IMR-90 (cell line): Measurements from ENCODE around the gene RXRG. TPM values are rescaled to one million over a fixed set of nuclear protein-coding genes. Genes with fewer than 3 reads are reported as not detected.

Source experiments
- ATAC-seq: fragments of 200-7000 bp; cut with Tn5 transposase; 2 replicates; pipeline ENCODE4 v1.9.1; 2020; ENCODE audit warnings: low read depth, mild to moderate bottlenecking, moderate library complexity
- BruUV-seq: library from RNA; stranded (reverse); fragments of 400-500 nt; replicated peaks from 2 replicates; lab custom pipeline; 2021; lab: Mats Ljungman, UMichigan
- CTCF ChIA-PET: fragments of 300-600 bp; formaldehyde crosslinking; extraction: SDS; loops from one replicate; lab custom pipeline; 2021; ENCODE audit warnings: antibody characterized with exemption; lab: Yijun Ruan, JAX
- POLR2A ChIA-PET: fragments of 300-600 bp; sonication (Branson Sonifier 250); formaldehyde crosslinking; loops from one replicate; lab custom pipeline; 2022; ENCODE audit warnings: antibody characterized with exemption; ENCODE audit not compliant: unreplicated experiment; lab: Charles Lee
- DNase-seq: peaks from one replicate; pipeline ENCODE4 v3.0.0; 2013
- H2AFZ ChIP-seq: replicated peaks from 2 replicates; pipeline ENCODE3; 2013; ENCODE audit warnings: low read length, mild to moderate bottlenecking; ENCODE audit not compliant: poor library complexity
- H2AK5ac ChIP-seq: 2 replicates; pipeline ENCODE4 v1.6.1; 2013; ENCODE audit warnings: low read depth, low read length, inconsistent platforms
- H2AK9ac ChIP-seq: replicated peaks from 2 replicates; pipeline ENCODE3; 2013; ENCODE audit warnings: mild to moderate bottlenecking, low read depth, low read length, moderate library complexity; ENCODE audit not compliant: poor library complexity
- H2BK120ac ChIP-seq: 2 replicates; pipeline ENCODE4 v1.6.1; 2013; ENCODE audit warnings: low read depth, low read length, inconsistent platforms
- H2BK15ac ChIP-seq: 3 replicates; pipeline ENCODE4 v1.6.1; 2013; ENCODE audit warnings: low read depth, low read length, inconsistent platforms
- H2BK20ac ChIP-seq: 2 replicates; pipeline ENCODE4 v1.6.1; 2013; ENCODE audit warnings: low read depth, mild to moderate bottlenecking, inconsistent platforms, low read length, moderate library complexity
- H2BK5ac ChIP-seq: 2 replicates; pipeline ENCODE4 v1.6.1; 2013; ENCODE audit warnings: mild to moderate bottlenecking, low read depth, low read length, inconsistent platforms; ENCODE audit not compliant: poor library complexity, severe bottlenecking
- H3K14ac ChIP-seq: replicated peaks from 2 replicates; pipeline ENCODE4 v1.6.1; 2013; ENCODE audit warnings: low read depth, low read length, inconsistent platforms
- H3K18ac ChIP-seq: 2 replicates; pipeline ENCODE4 v1.6.1; 2013; ENCODE audit warnings: low read depth, low read length, control low read depth
- H3K23ac ChIP-seq: 2 replicates; pipeline ENCODE4 v1.6.1; 2013; ENCODE audit warnings: low read depth, low read length, inconsistent platforms
- H3K27ac ChIP-seq: 2 replicates; pipeline ENCODE4 v1.5.1; 2013; ENCODE audit warnings: mild to moderate bottlenecking, control low read depth, low read length; ENCODE audit not compliant: insufficient read depth
- H3K27me3 ChIP-seq: 2 replicates; pipeline ENCODE4 v1.6.1; 2013; ENCODE audit warnings: low read length; ENCODE audit not compliant: control insufficient read depth, insufficient read depth
- H3K36me3 ChIP-seq: 2 replicates; pipeline ENCODE4 v1.6.1; 2013; ENCODE audit warnings: low read length, mixed read lengths; ENCODE audit not compliant: control insufficient read depth, insufficient read depth
- H3K4ac ChIP-seq: 2 replicates; pipeline ENCODE4 v1.6.1; 2013; ENCODE audit warnings: low read depth, low read length, inconsistent platforms
- H3K4me1 ChIP-seq: 2 replicates; pipeline ENCODE4 v1.6.1; 2013; ENCODE audit warnings: low read length, mixed read lengths; ENCODE audit not compliant: control insufficient read depth, insufficient read depth
- H3K4me2 ChIP-seq: 2 replicates; pipeline ENCODE4 v1.6.1; 2013; ENCODE audit warnings: low read depth, mild to moderate bottlenecking, control low read depth, low read length, moderate library complexity
- H3K4me3 ChIP-seq: 2 replicates; pipeline ENCODE4 v1.5.1; 2013; ENCODE audit warnings: low read depth, mild to moderate bottlenecking, control low read depth, low read length, moderate library complexity; ENCODE audit not compliant: insufficient read depth
- H3K56ac ChIP-seq: 2 replicates; pipeline ENCODE4 v1.6.1; 2013; ENCODE audit warnings: low read length, inconsistent platforms; ENCODE audit not compliant: insufficient read depth; ENCODE audit errors: extremely low read depth
- H3K79me1 ChIP-seq, 2 experiments: 2 replicates each; pipeline ENCODE4 v1.6.1; 2013; ENCODE audit warnings: low read length in 2 of 2, inconsistent platforms in 1 of 2, low read depth in 1 of 2
- H3K9ac ChIP-seq: 2 replicates; pipeline ENCODE4 v1.6.1; 2013; ENCODE audit warnings: low read depth, low read length, control low read depth
- H3K9me1 ChIP-seq: 2 replicates; pipeline ENCODE4 v1.6.1; 2013; ENCODE audit warnings: low read length, inconsistent platforms; ENCODE audit not compliant: insufficient read depth
- H3K9me3 ChIP-seq: 2 replicates; pipeline ENCODE4 v1.6.1; 2013; ENCODE audit warnings: low read length; ENCODE audit not compliant: control insufficient read depth, insufficient read depth
- H4K20me1 ChIP-seq: 2 replicates; pipeline ENCODE4 v1.6.1; 2013; ENCODE audit warnings: low read length, inconsistent platforms; ENCODE audit not compliant: insufficient read depth
- H4K5ac ChIP-seq: 2 replicates; pipeline ENCODE4 v1.6.1; 2013; ENCODE audit warnings: mild to moderate bottlenecking, low read depth, low read length, control low read depth
- H4K8ac ChIP-seq, 2 experiments: 2 replicates each; pipeline ENCODE4 v1.6.1; 2013; ENCODE audit warnings: low read depth in 2 of 2, low read length in 2 of 2, control low read depth in 1 of 2, inconsistent platforms in 1 of 2
- H4K91ac ChIP-seq: 2 replicates; pipeline ENCODE4 v1.6.1; 2013; ENCODE audit warnings: low read depth, low read length, inconsistent platforms; ENCODE audit not compliant: insufficient read depth
- BHLHE40 ChIP-seq: fragments of 150-350 bp; IDR thresholded peaks from 2 replicates; pipeline ENCODE4 v1.6.1; 2016; ENCODE audit warnings: mild to moderate bottlenecking, low read depth, low read length
- CEBPB ChIP-seq: IDR thresholded peaks from 2 replicates; pipeline ENCODE4 v1.6.1; 2012; ENCODE audit warnings: low read depth, low read length, improper control_type of control experiment
- CHD1 ChIP-seq: IDR thresholded peaks from 2 replicates; pipeline ENCODE4 v1.6.1; 2012; ENCODE audit warnings: low read depth, low read length, improper control_type of control experiment
- CTCF ChIP-seq: conservative IDR thresholded peaks from 2 replicates; pipeline ENCODE4 v1.5.1; 2012; ENCODE audit warnings: mild to moderate bottlenecking, low read depth, low read length, improper control_type of control experiment
- ELK1 ChIP-seq: fragments of 150-350 bp; IDR thresholded peaks from 2 replicates; pipeline ENCODE4 v1.6.1; 2016; ENCODE audit warnings: low read depth, mild to moderate bottlenecking, low read length, moderate library complexity, borderline replicate concordance
- FOS ChIP-seq: fragments of 150-350 bp; IDR thresholded peaks from 2 replicates; pipeline ENCODE4 v1.6.1; 2016; ENCODE audit warnings: low read depth, low read length
- MAZ ChIP-seq: IDR thresholded peaks from 2 replicates; pipeline ENCODE4 v1.6.1; 2012; ENCODE audit warnings: low read depth, mild to moderate bottlenecking, low read length, improper control_type of control experiment, moderate library complexity, borderline replicate concordance
- MXI1 ChIP-seq: IDR thresholded peaks from 2 replicates; pipeline ENCODE4 v1.6.1; 2012; ENCODE audit warnings: low read depth, mild to moderate bottlenecking, low read length, moderate library complexity, borderline replicate concordance
- NFE2L2 ChIP-seq: fragments of 150-350 bp; IDR thresholded peaks from 2 replicates; pipeline ENCODE4 v1.6.1; 2016; ENCODE audit warnings: low read depth, mild to moderate bottlenecking, low read length
- RAD21 ChIP-seq: IDR thresholded peaks from 2 replicates; pipeline ENCODE4 v1.6.1; 2012; ENCODE audit warnings: low read length, improper control_type of control experiment
- RFX5 ChIP-seq: IDR thresholded peaks from 2 replicates; pipeline ENCODE4 v1.8.0; 2012; ENCODE audit warnings: low read depth, mild to moderate bottlenecking, low read length, moderate library complexity
- SMC3 ChIP-seq: fragments of 150-350 bp; IDR thresholded peaks from 2 replicates; pipeline ENCODE4 v1.6.1; 2016; ENCODE audit warnings: low read depth, mild to moderate bottlenecking, antibody characterized with exemption, low read length, moderate library complexity
- USF2 ChIP-seq: fragments of 150-350 bp; IDR thresholded peaks from 2 replicates; pipeline ENCODE4 v1.6.1; 2017; ENCODE audit warnings: mild to moderate bottlenecking, antibody characterized with exemption, low read length, low read depth
- WGBS, 2 experiments: methylation state at CpG; one replicate each; pipeline versions ENCODE4 v1.1.5 to v1.1.7; 2013; ENCODE audit warnings: missing lambda C conversion rate in 2 of 2; ENCODE audit not compliant: insufficient read length in 1 of 2; ENCODE audit errors: extremely low coverage in 2 of 2; 5-methylcytosine and 5-hydroxymethylcytosine counted together
- dilution Hi-C: fragments of 300-500 bp; cut with HindIII; formaldehyde crosslinking; loops from one replicate; pipeline ENCODE4 v1.14.3; 2018; ENCODE audit warnings: low sequenced_read_pairs; ENCODE audit not compliant: unreplicated experiment
- in situ Hi-C: fragments of 300-500 bp; cut with MboI; formaldehyde crosslinking; loops from 3 replicates; pipeline ENCODE4 v1.14.3; 2019; ENCODE audit warnings: low sequenced_read_pairs, inconsistent platforms, mixed read lengths
- intact Hi-C: fragments of 100-400 bp; cut with micrococcal nuclease; formaldehyde crosslinking; loops from 2 replicates; pipeline ENCODE4 v1.10.0; 2022
- polyA plus RNA-seq, 3 experiments: library from polyadenylated mRNA; depleted of rRNA; stranded (reverse); fragments of >200 nt; gene quantifications; 2 replicates each; pipeline ENCODE4 v1.2.3, GENCODE V29; 2012; ENCODE audit warnings: low replicate concordance in 1 of 3
- total RNA-seq: library from RNA; depleted of rRNA; stranded (reverse); fragments of >200 nt; gene quantifications from 2 replicates; pipeline ENCODE4 v1.2.3, GENCODE V29; 2012

Gene RXRG
- total and polyA plus RNA-seq, 2 of the 4 experiments (the other 2 are of a cell fraction): not detected

- H3K23ac ChIP-seq: no peak overlapping the region
- H3K36me3 ChIP-seq: no peaks in the 10 kb centered on the region
- intact Hi-C loops (no loop called here), dilution Hi-C loops (no loop called here), in situ Hi-C loops (no loop called here)
- ChIA-PET POLR2A (no interaction called here), CTCF (no interaction called here)
- H3K4me2 ChIP-seq: no peak overlapping the region
- no peaks in the 10 kb centered on the region for H3K27me3 ChIP-seq
- no peak overlapping the region for H2BK120ac ChIP-seq
- no peak overlapping the region for H3K27ac ChIP-seq
- H3K56ac ChIP-seq: no peak overlapping the region
- no peaks in the 10 kb centered on the region for H4K20me1 ChIP-seq
- H2BK5ac ChIP-seq: no peak overlapping the region
- TF ChIP-seq FOS (no peak), MXI1 (no peak), SMC3 (no peak), BHLHE40 (no peak), NFE2L2 (no peak), ELK1 (no peak), USF2 (no peak), CEBPB (no peak), CTCF (no peak), RFX5 (no peak), MAZ (no peak), RAD21 (no peak), CHD1 (no peak)
- ATAC-seq: no peak
- no peak overlapping the region for H2BK20ac ChIP-seq
- H3K14ac ChIP-seq: no peak overlapping the region
- H3K79me1 ChIP-seq: no peaks in the 10 kb centered on the region
- 33% methylated on average over 1 of the region's 1 CpG; no CpG with 5 or more reads in 1 of the 2 experiments for WGBS, 2 experiments
- H4K5ac ChIP-seq: no peak overlapping the region
- H3K9ac ChIP-seq: no peak overlapping the region
- no peak overlapping the region for H4K8ac ChIP-seq
- no peak overlapping the region for H2AK9ac ChIP-seq
- H3K9me3 ChIP-seq: no peaks in the 10 kb centered on the region
- no peak overlapping the region for H2AK5ac ChIP-seq
- H3K9me1 ChIP-seq: no peaks in the 10 kb centered on the region
- no peaks in the 10 kb centered on the region for H3K4me1 ChIP-seq
- no peak overlapping the region for H2BK15ac ChIP-seq
- no peak for DNase-seq
- H3K18ac ChIP-seq: no peak overlapping the region
- H3K4ac ChIP-seq: no peak overlapping the region
- no TSS peak for BruUV-seq
- H4K91ac ChIP-seq: no peak overlapping the region
- no peak overlapping the region for H2AFZ ChIP-seq
- no peak overlapping the region for H3K4me3 ChIP-seq
Measured at GRCh38 chr1:165415068-165415467, 29.9 kb downstream of the RXRG start.
